ENCODE results near the gene PIP5K1C.

GRCh38 chr19:3667037-3667638, 33.1 kb downstream of the PIP5K1C start:
- TF ChIP-seq CTCF (IDR thresholded peaks at IDR 0.05) (no peak), POLR2A (IDR thresholded peaks at IDR 0.05) (no peak)

All from breast epithelium (tissue), 3 donors.